CD4-positive, alpha-beta T cell treated with Interleukin-17A for 1 hour (primary cell): Measurements from ENCODE around the gene DPT.

Experiments used
- DNase-seq: peaks from one replicate; pipeline ENCODE4 v3.0.0-alpha.2; 2020

DPT gene

DNA sequence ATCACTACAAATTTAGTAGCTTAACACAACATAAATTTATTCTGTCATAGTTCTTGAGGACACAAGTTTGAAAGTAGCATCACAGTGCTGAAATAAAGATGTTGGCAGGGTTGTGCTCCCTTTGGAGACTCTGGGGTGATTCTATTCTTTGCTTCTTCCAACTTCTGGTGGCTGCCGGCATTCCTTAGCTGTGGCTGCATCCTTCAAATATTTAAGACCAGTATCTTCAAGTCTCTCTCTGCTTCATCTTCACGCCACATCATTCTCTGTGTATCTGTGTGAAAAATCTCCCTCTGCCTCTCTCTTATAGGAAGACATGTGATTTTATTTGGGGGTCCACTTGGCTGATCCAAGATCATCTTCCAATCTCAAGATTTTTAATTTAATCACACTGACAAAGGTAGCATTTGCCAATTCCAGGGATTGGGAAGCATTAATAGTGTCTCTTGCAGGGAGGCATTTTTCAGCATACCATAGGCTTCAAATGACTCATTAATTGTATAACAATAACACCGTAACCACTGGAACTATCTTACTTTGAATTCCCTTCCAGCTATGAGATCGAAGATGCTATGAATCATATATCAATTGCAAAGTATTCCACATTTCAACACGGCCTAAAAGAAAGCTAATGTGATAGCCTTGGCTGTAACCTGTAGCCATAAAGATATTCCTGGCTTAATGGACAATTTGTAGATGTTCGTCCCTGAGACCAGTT, 74.6 kb downstream of the DPT start:
- DNase-seq: no peak

DNA sequence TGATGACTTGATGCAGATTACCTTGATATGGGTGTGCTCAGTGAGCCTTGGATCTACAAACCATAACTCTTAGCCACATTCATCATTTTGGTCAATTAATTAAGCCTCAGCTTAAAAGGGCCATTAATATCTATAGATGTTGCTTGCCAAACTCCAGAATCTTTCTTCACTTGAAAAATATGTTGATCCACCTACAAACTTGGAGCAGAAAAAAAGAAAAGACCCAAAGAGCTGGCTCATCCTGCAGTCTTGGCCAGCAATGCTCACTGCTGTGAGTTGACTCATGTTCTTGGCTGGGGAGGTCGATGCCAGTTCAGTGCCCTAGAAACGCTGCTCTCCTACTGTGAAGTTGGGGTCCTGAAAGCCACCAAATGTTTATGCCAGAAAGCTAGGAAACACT, 75.4 kb downstream of the DPT start:
- DNase-seq: no peak

DNA sequence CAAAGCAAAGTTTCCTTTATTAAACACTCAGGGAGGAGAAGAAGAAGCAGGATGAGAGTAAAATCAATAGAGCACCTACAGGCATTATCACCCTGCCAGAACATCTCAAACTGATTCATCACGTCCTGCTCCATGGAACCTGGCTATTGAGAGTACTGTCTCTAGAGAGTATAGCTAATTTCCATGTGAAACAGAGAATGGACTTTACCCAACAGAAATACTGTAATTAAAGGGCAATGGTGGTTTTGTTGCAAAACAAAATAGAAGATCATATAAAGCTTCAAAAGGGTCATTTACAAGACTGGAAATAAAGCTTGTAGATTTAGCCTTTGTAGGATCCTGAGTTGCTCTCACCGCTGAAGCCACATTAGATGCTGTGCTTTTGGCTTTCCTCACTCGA, 83.3 kb downstream of the DPT start:
- DNase-seq: no peak
